A549 (cell line): Measurements from ENCODE around the gene AMIGO1. TPM values are rescaled to one million over a fixed set of nuclear protein-coding genes. Genes with fewer than 3 reads are reported as not detected.
A peak's percentile ranks its signal among the peaks of the same experiment; 100 is the strongest.

ENCODE experiments used
- ATAC-seq, 2 experiments: fragments of 200-7000 bp in 1 of 2; fragments of >200 bp in 1 of 2; cut with Nextera tagmentation in 1 of 2; cut with Tn5 transposase in 1 of 2; 3 replicates each; pipeline versions ENCODE4 v1.8.0 to v1.9.1; 2018 to 2020; ENCODE audit warnings: mild to moderate bottlenecking in 1 of 2, moderate library complexity in 1 of 2
- CTCF ChIA-PET: fragments of 300-600 bp; sonication (Branson Sonifier 250); formaldehyde crosslinking; extraction: SDS; loops from one replicate; lab custom pipeline; 2021; ENCODE audit warnings: antibody characterized with exemption, inconsistent platforms; lab: Yijun Ruan, JAX
- POLR2A ChIA-PET: fragments of 350-600 bp; formaldehyde crosslinking; extraction: SDS; loops from one replicate; lab custom pipeline; 2021; ENCODE audit warnings: antibody characterized with exemption, inconsistent platforms; lab: Yijun Ruan, JAX
- DNase-seq, 2 experiments: peaks; one replicate each; pipeline versions ENCODE4 v3.0.0 to v3.0.0-alpha.2; 2011 to 2016; ENCODE audit warnings: low read depth in 1 of 2, low spot score in 1 of 2
- FAIRE-seq: peaks from 2 replicates; lab custom pipeline; 2011; peaks lifted over from hg19 to GRCh38; lab: Jason Lieb, UNC
- H3K27ac ChIP-seq, 2 experiments: fragments of >200 bp; sonication (Bioruptor Twin); formaldehyde crosslinking; 3 replicates each; pipeline ENCODE4 v1.5.1; 2016 to 2017
- H3K4me1 ChIP-seq: fragments of >200 bp; sonication (Bioruptor Twin); formaldehyde crosslinking; 3 replicates; pipeline ENCODE4 v1.6.1; 2016
- H3K4me2 ChIP-seq: fragments of >200 bp; sonication (Bioruptor Twin); formaldehyde crosslinking; 3 replicates; pipeline ENCODE4 v1.6.1; 2016
- H3K4me3 ChIP-seq: fragments of >200 bp; sonication (Bioruptor Twin); formaldehyde crosslinking; 3 replicates; pipeline ENCODE4 v1.5.1; 2016
- H3K9me3 ChIP-seq: fragments of >200 bp; sonication (Bioruptor Twin); formaldehyde crosslinking; 3 replicates; pipeline ENCODE4 v1.6.1; 2016
- BCL3 ChIP-seq: fragments of >200 bp; sonication (Bioruptor Twin); formaldehyde crosslinking; IDR thresholded peaks from 3 replicates; pipeline ENCODE4 v1.6.1; 2016
- BHLHE40 ChIP-seq: IDR thresholded peaks from 2 replicates; pipeline ENCODE4 v1.6.1; 2012; ENCODE audit warnings: low read depth, low read length, inconsistent platforms
- CBX2 ChIP-seq: fragments of 200-600 bp; sonication (generic); IDR thresholded peaks from 2 replicates; pipeline ENCODE4 v1.6.1; 2016; ENCODE audit warnings: low read depth, mild to moderate bottlenecking, borderline replicate concordance
- CBX8 ChIP-seq: fragments of 200-600 bp; sonication (generic); IDR thresholded peaks from 2 replicates; pipeline ENCODE4 v1.6.1; 2016
- CHD4 ChIP-seq: fragments of 200-600 bp; sonication (generic); IDR thresholded peaks from 2 replicates; pipeline ENCODE4 v1.6.1; 2016; ENCODE audit warnings: antibody characterized with exemption, mild to moderate bottlenecking, borderline replicate concordance
- EP300 ChIP-seq, 2 experiments: fragments of >200 bp; sonication (Bioruptor Twin); formaldehyde crosslinking; IDR thresholded peaks; 2 replicates in 1 of 2; 3 replicates in 1 of 2; pipeline ENCODE4 v1.6.1; 2016 to 2017
- HEYL ChIP-seq: fragments of 250-450 bp; sonication (Bioruptor Pico); IDR thresholded peaks from 2 replicates; pipeline ENCODE4 v1.8.0; 2021; ENCODE audit warnings: mild to moderate bottlenecking, moderate library complexity
- HMGXB4 ChIP-seq: fragments of 250-450 bp; sonication (Bioruptor Pico); IDR thresholded peaks from 2 replicates; pipeline ENCODE4 v1.5.0; 2021; ENCODE audit warnings: mild to moderate bottlenecking, moderate library complexity, borderline replicate concordance
- HOXB13 ChIP-seq: fragments of 250-450 bp; sonication (Bioruptor Pico); IDR thresholded peaks from 2 replicates; pipeline ENCODE4 v1.5.0; 2020; ENCODE audit warnings: low read depth, mild to moderate bottlenecking, moderate library complexity
- JUN ChIP-seq, 2 experiments: fragments of >200 bp; sonication (Bioruptor Twin); formaldehyde crosslinking; IDR thresholded peaks; 2 replicates in 1 of 2; 3 replicates in 1 of 2; pipeline ENCODE4 v1.6.1; 2016 to 2017
- MAX ChIP-seq: IDR thresholded peaks from 2 replicates; pipeline ENCODE4 v1.6.1; 2012
- PHF8 ChIP-seq: fragments of 200-600 bp; sonication (generic); IDR thresholded peaks from 2 replicates; pipeline ENCODE4 v1.6.1; 2016; ENCODE audit warnings: low read depth, mild to moderate bottlenecking, antibody characterized with exemption, moderate library complexity, borderline replicate concordance
- POLR2A ChIP-seq: IDR thresholded peaks from 2 replicates; pipeline ENCODE4 v1.6.1; 2012; ENCODE audit warnings: mild to moderate bottlenecking, low read length
- RCOR1 ChIP-seq: fragments of 150-350 bp; IDR thresholded peaks from 2 replicates; pipeline ENCODE4 v1.6.1; 2014; ENCODE audit warnings: antibody characterized with exemption, low read length, low read depth
- RFX5 ChIP-seq: fragments of 450-650 bp; IDR thresholded peaks from 2 replicates; pipeline ENCODE4 v1.7.1; 2014; ENCODE audit warnings: antibody characterized with exemption, mild to moderate bottlenecking, moderate library complexity
- RNF2 ChIP-seq: fragments of 200-600 bp; sonication (generic); IDR thresholded peaks from 2 replicates; pipeline ENCODE4 v1.6.1; 2016; ENCODE audit warnings: low read depth, mild to moderate bottlenecking, antibody characterized with exemption, moderate library complexity, borderline replicate concordance
- SREBF2 ChIP-seq: fragments of 450-650 bp; IDR thresholded peaks from 2 replicates; pipeline ENCODE4 v1.6.1; 2014; ENCODE audit warnings: mild to moderate bottlenecking, moderate library complexity
- TFCP2L1 ChIP-seq: fragments of 250-450 bp; sonication (Bioruptor Pico); IDR thresholded peaks from 2 replicates; pipeline ENCODE4 v1.5.0; 2021; ENCODE audit warnings: mild to moderate bottlenecking
- TP53 ChIP-seq: fragments of 250-450 bp; sonication (Bioruptor Pico); IDR thresholded peaks from 2 replicates; pipeline ENCODE4 v1.5.0; 2021; ENCODE audit warnings: mild to moderate bottlenecking, moderate library complexity
- USF2 ChIP-seq: fragments of 450-650 bp; IDR thresholded peaks from 2 replicates; pipeline ENCODE4 v1.6.1; 2014; ENCODE audit warnings: antibody characterized with exemption
- ZNF302 ChIP-seq: fragments of 250-450 bp; sonication (Bioruptor Pico); IDR thresholded peaks from 2 replicates; pipeline ENCODE4 v1.9.0; 2021; ENCODE audit warnings: inconsistent platforms, mild to moderate bottlenecking, moderate library complexity
- WGBS: methylation state at CpG from one replicate; pipeline ENCODE4 v1.1.6; 2017; ENCODE audit errors: missing lambda C conversion rate; 5-methylcytosine and 5-hydroxymethylcytosine counted together
- polyA plus RNA-seq, 4 experiments: library from polyadenylated mRNA; depleted of rRNA in 3 of 4; stranded (reverse); fragments of >200 nt; fragmentation: RNase III in 1 of 4; extraction: RNeasy Plus Mini Kit Qiagen cat#74134 plus additional on column Dnase treatment in 1 of 4; gene quantifications; 2 replicates in 3 of 4; 3 replicates in 1 of 4; pipeline ENCODE4 v1.2.3, GENCODE V29; 2011 to 2017
- TF ChIP-seq, protein P1 (sequence below): fragments of 200-600 bp; sonication (generic); IDR thresholded peaks from 2 replicates; pipeline ENCODE4 v1.6.1; 2016; ENCODE audit warnings: antibody characterized with exemption, mild to moderate bottlenecking, moderate library complexity
- TF ChIP-seq, protein P2 (sequence below): fragments of 250-450 bp; sonication (Bioruptor Pico); IDR thresholded peaks from 2 replicates; pipeline ENCODE4 v1.5.0; 2020; ENCODE audit warnings: low read depth, mild to moderate bottlenecking, moderate library complexity

AMIGO1 gene
- polyA plus RNA-seq, 2 of the 4 experiments (the other 2 are of a cell fraction), result 0.43 to 1.2 TPM

DNA sequence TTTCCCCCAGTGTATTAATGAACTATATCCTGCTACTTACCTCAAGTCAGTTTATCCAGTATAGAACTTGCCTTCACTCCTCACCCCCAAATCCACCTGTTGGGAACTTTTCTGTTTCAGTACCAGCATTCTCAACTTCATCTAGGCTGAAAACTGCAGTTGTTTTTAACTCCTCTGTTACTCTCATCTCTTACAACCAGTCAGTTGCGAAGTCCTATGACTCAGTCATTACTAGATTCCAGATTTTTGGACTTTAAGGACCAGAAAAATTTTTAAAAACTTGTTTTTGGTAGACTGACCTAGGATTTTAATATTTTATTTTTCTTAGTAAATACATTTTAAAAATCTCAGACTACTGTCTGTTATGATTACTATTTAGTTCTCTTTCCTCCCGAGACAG lies 47.0 kb upstream of the AMIGO1 start:
- TF ChIP-seq RNF2 (no peak), USF2 (no peak), RFX5 (no peak), CHD4 (no peak), MAX (no peak), CBX2 (no peak), POLR2A (no peak), EP300 (IDR thresholded peaks at IDR 0.05) (no peak)
- TF ChIP-seq, protein P1, sequence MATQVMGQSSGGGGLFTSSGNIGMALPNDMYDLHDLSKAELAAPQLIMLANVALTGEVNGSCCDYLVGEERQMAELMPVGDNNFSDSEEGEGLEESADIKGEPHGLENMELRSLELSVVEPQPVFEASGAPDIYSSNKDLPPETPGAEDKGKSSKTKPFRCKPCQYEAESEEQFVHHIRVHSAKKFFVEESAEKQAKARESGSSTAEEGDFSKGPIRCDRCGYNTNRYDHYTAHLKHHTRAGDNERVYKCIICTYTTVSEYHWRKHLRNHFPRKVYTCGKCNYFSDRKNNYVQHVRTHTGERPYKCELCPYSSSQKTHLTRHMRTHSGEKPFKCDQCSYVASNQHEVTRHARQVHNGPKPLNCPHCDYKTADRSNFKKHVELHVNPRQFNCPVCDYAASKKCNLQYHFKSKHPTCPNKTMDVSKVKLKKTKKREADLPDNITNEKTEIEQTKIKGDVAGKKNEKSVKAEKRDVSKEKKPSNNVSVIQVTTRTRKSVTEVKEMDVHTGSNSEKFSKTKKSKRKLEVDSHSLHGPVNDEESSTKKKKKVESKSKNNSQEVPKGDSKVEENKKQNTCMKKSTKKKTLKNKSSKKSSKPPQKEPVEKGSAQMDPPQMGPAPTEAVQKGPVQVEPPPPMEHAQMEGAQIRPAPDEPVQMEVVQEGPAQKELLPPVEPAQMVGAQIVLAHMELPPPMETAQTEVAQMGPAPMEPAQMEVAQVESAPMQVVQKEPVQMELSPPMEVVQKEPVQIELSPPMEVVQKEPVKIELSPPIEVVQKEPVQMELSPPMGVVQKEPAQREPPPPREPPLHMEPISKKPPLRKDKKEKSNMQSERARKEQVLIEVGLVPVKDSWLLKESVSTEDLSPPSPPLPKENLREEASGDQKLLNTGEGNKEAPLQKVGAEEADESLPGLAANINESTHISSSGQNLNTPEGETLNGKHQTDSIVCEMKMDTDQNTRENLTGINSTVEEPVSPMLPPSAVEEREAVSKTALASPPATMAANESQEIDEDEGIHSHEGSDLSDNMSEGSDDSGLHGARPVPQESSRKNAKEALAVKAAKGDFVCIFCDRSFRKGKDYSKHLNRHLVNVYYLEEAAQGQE, result no peak
- WGBS, result 91% methylated on average over 2 of the region's 2 CpGs
- ChIA-PET CTCF (no interaction called here), POLR2A (no interaction called here)
- DNase-seq (no peak), FAIRE-seq (no peak), ATAC-seq (no peak)
- no peak overlapping the region for H3K27ac ChIP-seq
- H3K4me2 ChIP-seq, result no peak overlapping the region
- H3K9me3 ChIP-seq, result no peaks in the 10 kb centered on the region
- H3K4me3 ChIP-seq, result no peak overlapping the region
- peaks cover 18% of the 10 kb centered on the region; the same call in 2 of the 3 replicates for H3K4me1 ChIP-seq

DNA sequence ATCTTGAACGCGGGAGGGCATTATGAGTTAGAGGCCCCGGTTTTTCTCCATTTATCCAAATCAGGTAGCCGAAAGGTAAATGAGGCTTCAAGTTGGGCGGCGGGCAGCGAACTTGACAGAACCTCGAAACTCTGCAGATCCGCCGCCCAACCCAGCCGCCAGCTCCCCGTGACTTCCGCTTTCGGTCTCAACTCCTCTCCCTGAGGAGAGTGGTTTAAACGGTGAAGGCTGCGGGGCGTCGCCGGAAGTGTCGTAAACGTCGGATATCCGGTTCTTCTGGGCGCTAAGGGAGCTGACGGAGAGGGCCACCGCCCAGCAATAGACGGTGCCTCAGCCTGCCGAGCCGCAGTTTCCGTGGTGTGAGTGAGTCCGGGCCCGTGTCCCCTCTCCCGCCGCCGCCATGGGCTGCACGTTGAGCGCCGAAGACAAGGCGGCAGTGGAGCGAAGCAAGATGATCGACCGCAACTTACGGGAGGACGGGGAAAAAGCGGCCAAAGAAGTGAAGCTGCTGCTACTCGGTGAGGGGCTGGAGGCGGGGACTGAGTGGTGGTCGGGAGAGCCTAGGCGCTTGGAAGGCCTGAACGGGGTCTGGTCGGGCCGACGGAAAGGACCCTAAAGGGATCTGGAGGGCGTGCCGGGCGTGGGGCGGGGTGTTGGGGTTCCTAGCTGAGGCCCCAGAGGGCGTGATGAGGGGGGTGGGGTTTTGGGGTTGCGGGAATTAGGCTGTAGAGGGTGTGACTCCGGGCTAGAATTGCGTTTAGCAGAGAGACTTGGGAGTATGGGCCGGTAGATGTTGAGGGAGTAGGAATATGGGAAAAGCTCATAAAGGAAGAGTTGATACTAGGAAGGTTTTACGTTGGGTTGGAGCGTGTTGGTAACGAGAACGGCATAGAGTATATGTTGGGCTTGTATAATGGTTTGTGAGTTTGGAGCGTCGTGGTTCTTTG lies 39.1 kb upstream of the AMIGO1 start, which contains the start of gene GNAI3:
GNAI3 (plus strand) TSS at position 295 of the 947 bp plus-strand sequence; CDS start at position 401, 106 bp downstream.
- H3K27ac ChIP-seq, result peak within 1 kb of the TSS; percentile 95 to 96
- WGBS, result under 1% methylated on average over 33 of the region's 68 CpGs
- peak within 1 kb of the TSS; percentile 99 for H3K4me3 ChIP-seq
- FAIRE-seq (no peak), DNase-seq (peak; percentile 91 to 93), ATAC-seq (peak; percentile 97 to 99)
- no peaks in the 10 kb centered on the region for H3K9me3 ChIP-seq
- ChIA-PET POLR2A (interaction anchor here (0.6 to 2.0 kb wide), 32 partner anchors 9 to 791 kb away, joined by 3 to 27 read pairs (median 4); partner anchors contain the start of genes AHCYL1, AMPD2, GNAT2 and GSTM4), CTCF (interaction anchor here (0.7 to 3.4 kb wide), 13 partner anchors 11 to 435 kb away, joined by 3 to 18 read pairs (median 5); partner anchors contain the start of gene CYB561D1)
- H3K4me1 ChIP-seq, result peaks cover 21% of the 10 kb centered on the region
- H3K4me2 ChIP-seq, result peak within 1 kb of the TSS; percentile 86
- TF ChIP-seq BCL3 (peak; percentile 75; the same call in 2 of the 3 replicates), TP53 (no peak), SREBF2 (no peak), BHLHE40 (no peak), HEYL (CRISPR knock-in tag) (no peak), TFCP2L1 (no peak), HMGXB4 (CRISPR knock-in tag) (no peak), RCOR1 (no peak), RNF2 (no peak), USF2 (peak; percentile 49), PHF8 (peak; percentile 77; the same call in 1 of the 2 replicates), POLR2A (peak; percentile 83), MAX (peak; percentile 66), CBX2 (no peak), ZNF302 (CRISPR knock-in tag) (no peak), JUN (IDR thresholded peaks at IDR 0.05) (peak in 1 of 2 experiments; percentile 77; a peak in 4 of 5 replicates), HOXB13 (CRISPR knock-in tag) (no peak), CBX8 (no peak), RFX5 (no peak), CHD4 (no peak), EP300 (IDR thresholded peaks at IDR 0.05) (no peak)
- TF ChIP-seq, protein P2, sequence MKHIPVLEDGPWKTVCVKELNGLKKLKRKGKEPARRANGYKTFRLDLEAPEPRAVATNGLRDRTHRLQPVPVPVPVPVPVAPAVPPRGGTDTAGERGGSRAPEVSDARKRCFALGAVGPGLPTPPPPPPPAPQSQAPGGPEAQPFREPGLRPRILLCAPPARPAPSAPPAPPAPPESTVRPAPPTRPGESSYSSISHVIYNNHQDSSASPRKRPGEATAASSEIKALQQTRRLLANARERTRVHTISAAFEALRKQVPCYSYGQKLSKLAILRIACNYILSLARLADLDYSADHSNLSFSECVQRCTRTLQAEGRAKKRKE (CRISPR knock-in tag), result no peak
